Epithelial cell of proximal tubule (primary cell): ENCODE data around the gene HENMT1. TPM values are rescaled to one million over a fixed set of nuclear protein-coding genes. Genes with fewer than 3 reads are reported as not detected.
A peak's percentile ranks its signal among the peaks of the same experiment; 100 is the strongest.

ENCODE experiments used
- DNase-seq: peaks from one replicate; pipeline ENCODE4 v3.0.0-alpha.2; 2011; ENCODE audit warnings: low read depth
- H3K4me3 ChIP-seq: 2 replicates; pipeline ENCODE4 v1.5.1; 2011; ENCODE audit warnings: low read depth, mild to moderate bottlenecking, low read length
- CTCF ChIP-seq: conservative IDR thresholded peaks from 2 replicates; pipeline ENCODE4 v1.5.1; 2012; ENCODE audit warnings: low read depth, mild to moderate bottlenecking, low read length
- total RNA-seq: library from RNA; depleted of rRNA; stranded (reverse); fragments of >200 nt; gene quantifications from 2 replicates; pipeline ENCODE4 v1.2.3, GENCODE V29; 2015

HENMT1 gene
- total RNA-seq, 1 donor from 2014 or later = 2.8 TPM

- DNase-seq = peak; percentile 18
- no peak for TF ChIP-seq CTCF
- no peak overlapping the region for H3K4me3 ChIP-seq
Observed at GRCh38 chr1:108610073-108610472, 50.8 kb downstream of the HENMT1 start.

GRCh38 chr1:108609483-108610049 is 51.3 kb downstream of the HENMT1 start:
- H3K4me3 ChIP-seq = no peak overlapping the region
- no peak for DNase-seq
- TF ChIP-seq CTCF = no peak

- no peak for TF ChIP-seq CTCF
- no peak for DNase-seq
- H3K4me3 ChIP-seq = no peak overlapping the region
Observed at GRCh38 chr1:108606478-108606877, 54.4 kb downstream of the HENMT1 start.

GRCh38 chr1:108605633-108606032 is 55.3 kb downstream of the HENMT1 start:
- H3K4me3 ChIP-seq = no peak overlapping the region
- TF ChIP-seq CTCF = no peak
- DNase-seq = no peak

GRCh38 chr1:108601708-108602410 is 59.0 kb downstream of the HENMT1 start:
- no peak for TF ChIP-seq CTCF

GRCh38 chr1:108600504-108600903 is 60.4 kb downstream of the HENMT1 start:
- TF ChIP-seq CTCF = no peak
- H3K4me3 ChIP-seq = no peak overlapping the region
- no peak for DNase-seq

More at GRCh38 chr1:108601708-108602410, 59.0 kb downstream of the HENMT1 start:
- DNase-seq = no peak
- no peak overlapping the region for H3K4me3 ChIP-seq

- TF ChIP-seq CTCF = no peak
- no peak overlapping the region for H3K4me3 ChIP-seq
- DNase-seq = no peak
Observed at GRCh38 chr1:108598340-108598739, 62.6 kb downstream of the HENMT1 start.
